Stimulated activated naive CD8-positive, alpha-beta T cell treated with anti-CD3 and anti-CD28 coated beads, Interleukin-15, Interleukin-2, amounts not matched to agents 100 U/mL and 50 U/mL, for 24 hours (primary cell): ENCODE data around the gene GALNT14.

ENCODE experiments used
- ATAC-seq: fragments of 150-1000 bp; cut with Tn5 transposase; one replicate; pipeline ENCODE4 v1.10.0; 2021
- DNase-seq: peaks from one replicate; pipeline ENCODE4 v3.0.0; 2021

Gene GALNT14

DNA sequence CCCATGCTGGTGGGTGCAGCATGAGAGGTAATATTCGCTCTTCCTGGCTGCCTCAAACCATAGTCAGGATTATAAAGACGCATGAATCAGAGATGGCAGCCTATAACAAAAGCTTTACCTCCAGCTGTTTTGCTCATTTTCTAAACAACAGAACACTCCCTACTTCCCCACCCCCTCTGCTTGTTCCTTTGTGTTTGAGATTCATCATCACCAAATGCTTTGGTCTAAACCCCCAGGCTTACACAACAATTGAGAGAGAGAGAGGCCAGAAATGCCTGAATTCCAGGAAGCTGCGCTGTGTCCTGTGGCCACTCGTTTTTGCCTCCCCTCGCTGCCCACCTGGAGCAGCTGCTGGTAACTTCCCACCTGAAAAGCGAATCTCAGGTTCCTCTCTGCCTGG lies 252.2 kb downstream of the GALNT14 start:
- ATAC-seq, result no peak
- DNase-seq, result no peak

DNA sequence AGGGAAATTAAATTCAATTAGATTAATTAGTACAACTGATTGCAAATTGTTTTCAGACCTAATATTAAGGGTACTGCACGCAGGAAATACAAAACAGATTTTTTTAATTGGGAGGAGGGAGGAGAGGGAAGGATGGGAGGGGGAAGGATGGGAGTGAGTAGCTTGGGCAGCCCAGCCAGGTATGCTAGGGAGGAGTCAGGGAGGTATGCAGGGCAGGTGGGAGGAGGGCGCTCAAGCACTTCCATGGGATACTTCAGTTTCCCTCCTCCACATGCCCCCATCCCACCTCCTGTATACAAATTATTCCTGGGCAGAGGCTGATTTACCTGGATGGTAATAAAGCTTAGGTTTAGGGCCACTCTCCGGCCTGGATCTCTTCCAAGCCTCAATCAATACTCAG lies 254.4 kb downstream of the GALNT14 start:
- ATAC-seq, result no peak
- DNase-seq, result no peak

DNA sequence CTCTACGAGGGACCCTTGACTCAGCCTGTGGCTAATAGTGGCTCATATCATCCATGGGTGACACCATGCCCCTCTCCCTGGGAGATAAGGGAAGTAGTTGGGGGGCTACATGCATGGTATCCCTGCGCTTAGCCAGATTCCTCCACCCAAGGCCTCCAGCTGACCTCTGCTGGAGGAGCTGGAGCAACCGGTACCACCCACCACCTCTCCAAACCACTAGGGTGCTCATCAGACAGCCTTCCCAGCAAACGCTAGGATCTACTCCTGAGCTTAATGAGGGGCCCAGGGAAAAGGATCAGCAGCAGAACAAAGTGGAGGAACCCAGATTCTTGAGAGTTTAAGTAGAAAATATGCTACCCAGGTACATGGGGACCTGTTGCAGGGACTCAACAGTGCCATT lies 255.1 kb downstream of the GALNT14 start:
- no peak for DNase-seq

DNA sequence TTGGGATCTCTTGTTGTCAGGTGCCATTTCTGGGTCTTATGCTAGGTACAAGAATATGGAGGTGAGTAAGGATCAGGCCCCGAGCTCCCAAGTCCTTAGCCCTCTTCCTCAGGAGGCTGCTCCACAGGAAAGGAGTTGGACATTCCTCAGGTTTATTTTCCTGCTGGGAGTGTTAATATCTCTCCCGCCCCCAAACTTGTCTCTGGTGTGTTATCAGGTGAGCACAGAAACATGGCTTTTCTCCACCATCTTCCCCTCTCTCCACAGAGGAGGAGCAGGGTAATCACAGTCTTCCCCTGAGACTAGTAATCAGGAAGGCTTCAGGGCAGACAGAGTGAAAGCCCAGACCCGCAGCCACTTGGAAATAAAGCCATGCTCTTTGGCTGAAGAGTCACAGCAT lies 257.7 kb downstream of the GALNT14 start:
- ATAC-seq (no peak), DNase-seq (no peak)

More for the DNA sequence above, 255.1 kb downstream of the GALNT14 start:
- no peak for ATAC-seq

DNA sequence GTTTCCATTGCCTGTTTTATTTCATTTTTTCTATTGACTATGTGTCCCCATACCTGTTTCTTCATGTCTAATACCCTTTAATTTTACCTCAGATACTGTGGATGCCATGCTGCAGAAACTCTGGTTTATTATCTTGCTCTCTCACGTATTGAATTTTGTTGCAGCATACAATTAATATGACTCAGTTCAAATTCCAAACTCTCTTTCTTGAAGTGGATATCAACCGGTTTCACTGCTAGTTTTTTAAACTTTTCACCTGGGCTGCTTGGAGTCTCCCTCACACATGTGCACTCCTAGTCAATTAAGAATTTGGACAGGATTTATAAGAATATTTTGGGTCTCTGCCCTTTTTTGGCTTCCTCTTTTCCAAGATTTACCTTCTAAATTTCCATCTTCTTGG lies 260.4 kb downstream of the GALNT14 start:
- no peak for ATAC-seq
- no peak for DNase-seq

DNA sequence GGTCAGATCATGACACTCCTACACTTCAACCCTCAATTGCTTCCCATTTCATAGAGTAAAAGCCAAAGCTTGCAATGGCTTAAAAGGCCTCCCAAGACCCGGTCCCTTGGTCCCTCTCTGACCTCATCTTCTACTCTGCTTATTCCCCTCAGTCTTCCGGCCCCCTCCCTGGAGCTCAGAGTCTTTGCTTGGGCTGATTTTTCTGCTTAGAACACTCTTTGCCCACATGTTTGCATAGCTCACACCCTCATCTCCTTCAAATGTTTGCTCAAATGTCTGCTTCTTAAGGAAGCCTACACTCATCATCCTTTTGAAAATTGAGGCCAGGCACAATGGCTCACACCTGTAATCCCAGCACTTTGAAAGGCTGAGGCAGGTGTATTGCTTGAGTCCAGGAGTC lies 265.4 kb downstream of the GALNT14 start:
- ATAC-seq (no peak), DNase-seq (no peak)

DNA sequence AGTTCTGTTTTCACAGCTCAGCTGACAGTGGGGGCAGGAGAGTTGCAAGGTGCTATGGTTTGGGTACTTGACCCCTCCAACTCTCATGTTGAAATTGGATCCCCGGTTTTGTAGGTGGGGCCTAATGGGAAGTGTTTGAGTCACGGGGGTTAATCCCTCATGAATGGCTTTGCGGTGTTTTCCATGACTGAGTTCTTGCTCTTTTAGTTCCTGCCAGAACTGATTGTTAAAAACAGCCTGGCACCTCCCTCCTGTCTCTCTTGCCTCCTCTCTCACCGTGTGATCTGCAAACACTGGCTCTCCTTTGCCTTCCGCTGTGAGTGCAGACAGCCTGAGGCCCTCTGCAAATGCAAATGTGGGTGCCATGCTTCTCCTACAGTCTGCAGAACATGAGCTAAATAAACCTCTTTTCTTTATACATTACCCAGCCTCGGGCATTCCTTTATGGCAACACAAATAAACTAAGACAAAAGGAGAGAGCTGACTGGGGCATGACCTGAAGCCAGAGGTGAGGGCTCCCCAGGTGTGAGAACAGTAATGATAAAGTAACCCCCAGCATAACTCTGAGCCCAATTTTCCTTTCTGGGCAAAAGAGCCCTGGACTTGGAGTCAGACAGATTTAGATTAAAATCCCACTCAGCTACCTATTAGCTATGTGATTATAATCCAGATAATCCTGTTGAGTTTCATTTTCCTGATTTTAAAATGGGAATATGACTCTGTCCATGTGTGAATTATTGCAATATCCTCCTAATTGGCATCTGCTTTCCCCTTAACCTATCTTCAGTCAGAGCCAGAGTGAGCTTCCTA lies 266.1 kb downstream of the GALNT14 start:
- ATAC-seq, result no peak
- no peak for DNase-seq

DNA sequence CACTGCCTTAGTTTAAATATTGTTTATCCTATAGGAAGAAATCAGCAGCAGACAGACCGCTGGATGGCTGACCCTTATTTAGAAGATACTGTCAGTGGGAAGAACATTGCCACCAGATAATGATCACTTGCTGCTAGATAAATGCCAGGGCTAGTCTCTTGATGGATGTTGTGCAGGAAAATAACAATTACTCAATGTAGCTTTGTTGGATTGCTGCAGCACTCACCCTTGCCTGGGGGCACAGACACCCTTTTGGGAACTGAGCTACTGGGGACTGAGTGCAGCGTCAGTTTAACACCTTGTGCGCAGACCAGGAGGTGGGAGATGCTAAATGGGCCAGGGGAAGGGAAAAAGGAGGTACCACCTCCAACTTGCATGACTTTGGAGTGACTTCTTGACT lies 266.8 kb downstream of the GALNT14 start:
- no peak for DNase-seq
- ATAC-seq, result no peak

DNA sequence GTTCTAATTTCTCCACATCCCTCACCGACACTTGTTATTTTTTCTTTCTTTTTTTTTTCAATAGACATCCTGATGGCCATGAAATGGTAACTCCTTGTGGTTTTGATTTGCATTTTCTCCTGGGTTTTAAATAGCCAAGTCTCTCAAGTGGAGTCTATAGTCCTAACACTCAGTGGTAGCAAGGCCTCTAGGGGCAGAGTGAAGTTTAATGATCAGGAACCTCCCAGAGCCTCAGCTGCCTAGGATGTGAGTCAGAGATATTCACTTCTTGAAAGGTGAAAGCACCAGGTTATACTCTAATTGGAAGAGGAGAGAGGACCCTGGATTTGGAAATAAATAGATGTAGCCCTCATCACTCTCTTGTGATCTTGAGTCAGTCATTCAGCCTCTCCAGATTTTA lies 268.3 kb downstream of the GALNT14 start:
- no peak for DNase-seq
- no peak for ATAC-seq

DNA sequence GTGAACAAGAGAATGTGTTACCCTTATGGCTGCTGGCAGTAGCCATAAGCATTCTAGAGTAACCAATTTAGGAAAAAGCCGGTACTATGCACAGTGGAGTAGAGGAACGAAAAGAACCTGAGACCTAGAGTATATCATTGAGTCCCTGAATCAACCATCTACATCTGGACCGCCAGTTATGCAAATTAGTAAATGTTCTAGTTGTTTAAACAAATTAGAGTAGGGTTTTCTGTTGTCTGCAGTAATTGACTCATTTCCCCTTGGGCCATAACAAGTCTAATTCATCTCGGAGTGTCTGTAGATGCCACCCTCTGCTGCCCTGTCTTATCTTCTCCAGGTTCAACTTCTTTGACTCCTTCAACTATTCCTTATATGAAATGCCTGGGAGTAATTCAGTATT lies 270.9 kb downstream of the GALNT14 start:
- DNase-seq (no peak), ATAC-seq (no peak)

DNA sequence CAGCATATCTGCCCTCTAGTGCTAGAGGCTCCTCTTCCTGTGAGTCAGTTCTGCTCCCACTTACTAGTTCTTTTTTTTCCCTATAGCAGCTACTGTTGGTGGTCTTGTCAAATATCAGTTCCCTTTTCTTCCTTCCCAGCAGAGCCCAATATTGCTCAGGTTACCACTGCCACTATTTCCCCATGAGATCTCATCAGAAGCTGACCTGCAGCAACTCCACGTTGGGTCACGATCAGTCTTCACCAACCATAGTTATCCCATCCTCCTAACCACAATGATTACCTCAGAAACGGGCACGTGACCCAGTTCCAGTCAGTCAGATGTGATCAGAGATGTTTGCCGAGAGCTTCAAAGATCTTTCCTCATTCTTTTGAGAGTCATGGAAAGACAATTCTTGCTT lies 271.3 kb downstream of the GALNT14 start:
- ATAC-seq, result no peak
- DNase-seq, result no peak

DNA sequence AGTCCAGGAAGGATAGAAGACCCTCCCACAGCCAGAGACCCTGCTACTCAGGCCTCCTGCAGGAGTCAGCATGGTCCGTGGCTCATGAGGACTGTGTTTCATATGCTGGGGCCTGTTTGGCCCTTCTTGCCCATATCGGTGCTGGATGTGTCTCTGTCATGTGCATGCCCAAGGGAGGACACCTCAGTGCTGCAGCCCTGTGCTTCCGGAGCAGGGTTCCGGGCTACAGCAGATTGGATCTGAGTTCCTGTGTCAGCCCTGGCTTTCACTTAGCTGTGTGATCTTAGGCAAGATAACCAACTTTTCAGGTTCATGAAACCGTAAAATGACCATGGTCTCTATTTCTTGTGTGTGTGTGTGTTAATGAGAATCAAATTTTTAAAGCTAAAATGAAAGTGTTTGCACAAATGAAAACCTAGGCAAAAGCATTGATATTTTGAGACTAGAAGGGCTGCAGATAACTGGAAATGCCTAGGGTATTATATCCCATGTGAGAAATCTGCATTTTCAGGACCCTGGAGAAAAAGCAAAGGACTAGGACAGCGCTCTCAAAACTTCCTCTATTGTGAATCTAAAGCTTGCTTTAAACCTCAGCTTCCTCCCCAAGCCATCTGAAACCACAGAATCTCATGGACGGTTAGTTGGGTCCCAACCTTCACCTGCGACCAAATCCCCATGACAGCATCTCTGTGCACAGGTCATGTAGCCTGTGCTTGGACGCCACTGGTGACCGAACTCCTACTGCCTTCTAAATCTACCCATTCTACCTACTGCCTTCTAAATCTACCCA lies 272.2 kb downstream of the GALNT14 start:
- DNase-seq (no peak), ATAC-seq (no peak)

DNA sequence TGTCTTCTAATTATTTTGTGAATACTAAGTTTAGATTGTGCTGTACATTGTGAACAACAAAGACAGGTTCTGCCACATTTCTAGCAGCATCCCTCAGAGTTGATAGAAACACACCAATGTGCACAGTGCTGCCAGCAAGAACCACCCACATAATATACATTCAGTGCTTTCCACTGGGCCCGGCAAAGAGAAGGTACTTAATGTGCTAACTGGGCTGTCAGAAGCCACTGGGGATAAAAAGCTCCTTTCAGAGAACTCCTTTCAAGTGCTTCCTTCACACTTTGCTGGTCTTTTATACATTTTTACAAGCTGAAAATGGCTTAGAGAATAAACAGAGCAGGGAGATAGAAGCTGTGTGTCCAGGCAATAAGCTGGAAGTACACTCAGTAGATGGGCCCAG lies 273.0 kb downstream of the GALNT14 start:
- ATAC-seq (no peak), DNase-seq (no peak)

DNA sequence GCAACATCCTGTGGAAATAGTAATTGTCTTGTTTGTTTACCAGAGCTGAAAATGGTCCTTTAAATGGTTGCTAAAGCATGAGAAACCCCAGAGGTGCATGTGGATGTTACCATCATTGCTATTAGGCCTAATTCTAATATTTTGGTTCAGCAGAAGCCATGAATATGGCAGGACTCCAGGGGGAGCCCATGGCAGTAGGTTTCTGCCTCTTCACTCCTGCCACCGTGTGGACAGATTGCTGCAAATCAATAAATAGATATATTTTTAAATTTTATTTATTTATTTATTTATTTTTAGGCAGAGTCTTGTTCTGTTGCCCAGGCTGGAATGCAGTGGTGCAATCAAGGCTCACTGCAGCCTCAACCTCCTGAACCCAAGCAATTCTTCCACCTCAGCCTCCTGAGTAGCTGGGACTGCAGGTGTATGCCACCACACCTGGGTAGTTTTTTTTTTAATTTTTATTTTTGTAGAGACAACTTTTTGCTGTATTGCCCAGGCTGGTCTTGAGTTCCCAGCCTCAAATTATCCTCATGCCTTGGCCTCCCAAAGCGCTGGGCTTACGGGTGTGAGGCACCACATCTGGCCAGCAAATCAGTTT lies 276.1 kb downstream of the GALNT14 start:
- no peak for ATAC-seq

DNA sequence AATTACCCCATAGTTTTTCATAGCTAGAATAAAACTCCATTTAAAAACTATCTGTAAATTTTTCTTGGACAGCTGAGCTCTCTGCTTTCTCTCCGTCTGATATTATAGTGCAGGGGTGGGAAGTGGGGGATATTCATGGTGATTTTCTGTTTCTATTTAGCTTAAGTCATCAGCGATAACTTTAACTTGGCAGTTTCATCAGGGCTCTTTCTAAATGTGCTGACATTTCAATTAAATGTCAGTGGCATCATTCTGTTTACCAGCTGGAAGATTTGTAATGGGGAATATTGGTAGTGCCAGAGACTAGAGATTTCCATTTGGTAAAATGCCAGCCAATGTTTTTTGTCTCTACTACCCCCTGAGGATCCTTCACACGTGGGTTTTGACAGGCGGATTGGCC lies 277.5 kb downstream of the GALNT14 start:
- no peak for ATAC-seq
- no peak for DNase-seq

More for the DNA sequence above, 276.1 kb downstream of the GALNT14 start:
- peak; percentile 40 for DNase-seq
